ENCODE measurements around the gene ADAM19.
A peak's percentile ranks its signal among the peaks of the same experiment; 100 is the strongest.

Gene ADAM19

GRCh38 chr5:157541447-157542118 is 34.0 kb downstream of the ADAM19 start:
- DNase-seq: no peak

GRCh38 chr5:157540707-157541446 is 34.7 kb downstream of the ADAM19 start:
- peak; percentile 74 for DNase-seq

GRCh38 chr5:157540124-157540523 is 35.5 kb downstream of the ADAM19 start:
- no peak for DNase-seq

GRCh38 chr5:157539503-157540022 is 36.0 kb downstream of the ADAM19 start:
- no peak for DNase-seq

GRCh38 chr5:157538311-157538710 is 37.3 kb downstream of the ADAM19 start:
- DNase-seq: no peak

GRCh38 chr5:157535042-157535865 is 40.3 kb downstream of the ADAM19 start:
- no peak for DNase-seq

- DNase-seq: no peak
Measured at GRCh38 chr5:157533011-157533481, 42.5 kb downstream of the ADAM19 start.

GRCh38 chr5:157532022-157532421 is 43.6 kb downstream of the ADAM19 start:
- no peak for DNase-seq

- no peak for DNase-seq
Measured at GRCh38 chr5:157530226-157530972, 45.2 kb downstream of the ADAM19 start.

GRCh38 chr5:157529002-157529401 is 46.6 kb downstream of the ADAM19 start:
- DNase-seq: no peak

- DNase-seq: peak; percentile 81
Measured at GRCh38 chr5:157528036-157528632, 47.4 kb downstream of the ADAM19 start.

- DNase-seq: no peak
Measured at GRCh38 chr5:157524887-157525286, 50.7 kb downstream of the ADAM19 start.

- DNase-seq: no peak
Measured at GRCh38 chr5:157523976-157524375, 51.6 kb downstream of the ADAM19 start.

- no peak for DNase-seq
Measured at GRCh38 chr5:157521704-157522029, 53.9 kb downstream of the ADAM19 start.

- no peak for DNase-seq
Measured at GRCh38 chr5:157520911-157521703, 54.5 kb downstream of the ADAM19 start.

GRCh38 chr5:157519579-157520253 is 55.9 kb downstream of the ADAM19 start:
- no peak for DNase-seq

- DNase-seq: no peak
Measured at GRCh38 chr5:157518963-157519362, 56.6 kb downstream of the ADAM19 start.

GRCh38 chr5:157516626-157517325 is 58.8 kb downstream of the ADAM19 start:
- DNase-seq: no peak

- no peak for DNase-seq
Measured at GRCh38 chr5:157516006-157516405, 59.6 kb downstream of the ADAM19 start.

- no peak for DNase-seq
Measured at GRCh38 chr5:157514974-157515373, 60.6 kb downstream of the ADAM19 start.
